ENCODE data around the gene LCN12. TPM values are rescaled to one million over a fixed set of nuclear protein-coding genes. Genes with fewer than 3 reads are reported as not detected.

Gene LCN12
- total RNA-seq, 2 donors from 2014 or later = 0.27 TPM; not detected in 1

GRCh38 chr9:136969774-136970173 is 17.7 kb downstream of the LCN12 start:
- Histone ChIP-seq H3K4me3 (no peak overlapping the region), H3K9me3 (no peaks in the 10 kb centered on the region), H3K4me1 (ENCODE audit: control insufficient read depth in 1 of 2, low read depth in 2 of 2) (peaks cover 0 to 7% of the 10 kb centered on the region in 2 donors), H3K36me3 (no peaks in the 10 kb centered on the region), H3K27ac (no peak overlapping the region), H3K27me3 (replicated peaks; ENCODE audit: insufficient read depth) (no peaks in the 10 kb centered on the region)
- ATAC-seq (ENCODE audit: insufficient number of reproducible peaks, low FRiP score, low read depth) = no peak
- TF ChIP-seq, protein P1, sequence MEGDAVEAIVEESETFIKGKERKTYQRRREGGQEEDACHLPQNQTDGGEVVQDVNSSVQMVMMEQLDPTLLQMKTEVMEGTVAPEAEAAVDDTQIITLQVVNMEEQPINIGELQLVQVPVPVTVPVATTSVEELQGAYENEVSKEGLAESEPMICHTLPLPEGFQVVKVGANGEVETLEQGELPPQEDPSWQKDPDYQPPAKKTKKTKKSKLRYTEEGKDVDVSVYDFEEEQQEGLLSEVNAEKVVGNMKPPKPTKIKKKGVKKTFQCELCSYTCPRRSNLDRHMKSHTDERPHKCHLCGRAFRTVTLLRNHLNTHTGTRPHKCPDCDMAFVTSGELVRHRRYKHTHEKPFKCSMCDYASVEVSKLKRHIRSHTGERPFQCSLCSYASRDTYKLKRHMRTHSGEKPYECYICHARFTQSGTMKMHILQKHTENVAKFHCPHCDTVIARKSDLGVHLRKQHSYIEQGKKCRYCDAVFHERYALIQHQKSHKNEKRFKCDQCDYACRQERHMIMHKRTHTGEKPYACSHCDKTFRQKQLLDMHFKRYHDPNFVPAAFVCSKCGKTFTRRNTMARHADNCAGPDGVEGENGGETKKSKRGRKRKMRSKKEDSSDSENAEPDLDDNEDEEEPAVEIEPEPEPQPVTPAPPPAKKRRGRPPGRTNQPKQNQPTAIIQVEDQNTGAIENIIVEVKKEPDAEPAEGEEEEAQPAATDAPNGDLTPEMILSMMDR (IDR thresholded peaks at IDR 0.05) = no peak
- DNase-seq (ENCODE audit: low spot score) = no peak

DNA sequence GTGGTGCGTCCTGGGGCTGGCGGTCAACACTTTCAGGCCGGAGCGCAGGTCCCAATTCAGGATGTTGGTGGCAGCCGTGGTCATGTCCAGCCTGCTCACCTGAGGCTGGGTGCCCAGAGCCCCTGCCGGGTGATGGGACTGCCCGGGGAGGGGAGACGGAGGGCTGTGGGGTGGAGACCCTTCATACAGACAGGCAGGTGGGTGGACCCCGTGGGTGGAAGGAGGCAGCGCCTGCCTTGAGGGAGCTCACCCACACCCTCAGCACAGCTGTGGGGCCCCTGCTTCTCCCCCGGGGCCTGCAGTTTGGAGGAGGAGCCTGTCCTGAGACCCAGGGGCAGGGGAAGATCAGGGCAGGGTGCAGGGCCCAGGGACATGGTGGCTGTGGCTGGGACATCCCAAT is 18.3 kb downstream of the LCN12 start:
- no peak overlapping the region for H3K27ac ChIP-seq
- peaks cover 0 to 7% of the 10 kb centered on the region in 2 donors for H3K4me1 ChIP-seq (ENCODE audit: control insufficient read depth in 1 of 2, low read depth in 2 of 2)
- no peak for ATAC-seq (ENCODE audit: insufficient number of reproducible peaks, low FRiP score, low read depth)
- no peaks in the 10 kb centered on the region for H3K27me3 ChIP-seq (replicated peaks; ENCODE audit: insufficient read depth)
- DNase-seq (ENCODE audit: low spot score) = no peak
- no peaks in the 10 kb centered on the region for H3K36me3 ChIP-seq
- H3K4me3 ChIP-seq = no peak overlapping the region
- no peaks in the 10 kb centered on the region for H3K9me3 ChIP-seq
- TF ChIP-seq, protein P1 (IDR thresholded peaks at IDR 0.05) = no peak

DNA sequence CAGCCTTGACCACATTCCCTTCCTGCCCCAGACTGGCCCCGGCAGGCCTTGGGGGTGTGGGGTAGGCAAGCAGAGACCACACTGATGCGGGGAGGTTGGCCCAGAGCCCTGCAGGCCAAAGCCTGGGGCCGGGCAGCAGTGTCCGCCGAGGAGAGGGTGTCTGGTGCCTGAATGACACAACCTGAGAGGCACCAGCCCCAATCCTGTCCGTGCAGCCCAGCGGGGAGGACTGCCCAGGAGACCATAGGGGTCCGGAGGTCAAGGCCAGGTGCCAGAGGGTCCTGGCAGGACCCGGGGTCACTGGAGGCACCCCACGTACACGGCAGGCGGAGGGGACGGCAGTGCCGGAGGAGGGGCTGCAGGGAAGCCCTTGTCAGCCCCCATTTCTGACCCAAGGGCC is 19.7 kb downstream of the LCN12 start:
- Histone ChIP-seq H3K9me3 (no peaks in the 10 kb centered on the region), H3K36me3 (no peaks in the 10 kb centered on the region), H3K4me3 (no peak overlapping the region), H3K4me1 (ENCODE audit: control insufficient read depth in 1 of 2, low read depth in 2 of 2) (no peaks in the 10 kb centered on the region), H3K27ac (no peak overlapping the region), H3K27me3 (replicated peaks; ENCODE audit: insufficient read depth) (no peaks in the 10 kb centered on the region)
- ATAC-seq (ENCODE audit: insufficient number of reproducible peaks, low FRiP score, low read depth) (no peak), DNase-seq (ENCODE audit: low spot score) (no peak)
- TF ChIP-seq, protein P1 (IDR thresholded peaks at IDR 0.05) = no peak

GRCh38 chr9:136972335-136972734 is 20.3 kb downstream of the LCN12 start:
- Histone ChIP-seq H3K4me3 (no peak overlapping the region), H3K27me3 (replicated peaks; ENCODE audit: insufficient read depth) (no peaks in the 10 kb centered on the region), H3K9me3 (no peaks in the 10 kb centered on the region), H3K27ac (no peak overlapping the region), H3K4me1 (ENCODE audit: control insufficient read depth in 1 of 2, low read depth in 2 of 2) (peaks cover 0 to under 1% of the 10 kb centered on the region in 2 donors), H3K36me3 (no peaks in the 10 kb centered on the region)
- no peak for ATAC-seq (ENCODE audit: insufficient number of reproducible peaks, low FRiP score, low read depth)
- TF ChIP-seq, protein P1 (IDR thresholded peaks at IDR 0.05) = no peak
- no peak for DNase-seq (ENCODE audit: low spot score)

GRCh38 chr9:136972743-136973142 is 20.7 kb downstream of the LCN12 start:
- DNase-seq (ENCODE audit: low spot score) (no peak), ATAC-seq (ENCODE audit: insufficient number of reproducible peaks, low FRiP score, low read depth) (no peak)
- Histone ChIP-seq H3K4me3 (no peak overlapping the region), H3K27me3 (replicated peaks; ENCODE audit: insufficient read depth) (no peaks in the 10 kb centered on the region), H3K9me3 (no peaks in the 10 kb centered on the region), H3K36me3 (no peaks in the 10 kb centered on the region), H3K27ac (no peak overlapping the region), H3K4me1 (ENCODE audit: control insufficient read depth in 1 of 2, low read depth in 2 of 2) (peaks cover 0 to 5% of the 10 kb centered on the region in 2 donors)
- TF ChIP-seq, protein P1 (IDR thresholded peaks at IDR 0.05) = no peak
